Breast epithelium (tissue), 4 donors: ENCODE results near the gene C17orf107. TPM values are rescaled to one million over a fixed set of nuclear protein-coding genes. Genes with fewer than 3 reads are reported as not detected.

Source experiments
- DNase-seq, 2 donors: peaks; one replicate each; pipeline ENCODE4 v3.0.0-alpha.2; 2019; ENCODE audit warnings: low spot score in 2 of 2
- H3K27ac ChIP-seq, 2 donors: fragments of 200-600 bp; sonication (generic) in 1 of 2; one replicate each; pipeline ENCODE4 v1.5.1; 2016 to 2019; ENCODE audit warnings: mild to moderate bottlenecking in 1 of 2
- H3K27me3 ChIP-seq, 2 donors: fragments of 200-600 bp; sonication (generic) in 1 of 2; one replicate each; pipeline versions ENCODE4 v1.5.1 to v1.6.0; 2017 to 2019; ENCODE audit warnings: control low read depth in 1 of 2, mild to moderate bottlenecking in 1 of 2
- H3K36me3 ChIP-seq: fragments of 200-600 bp; one replicate; pipeline ENCODE4 v1.5.1; 2019
- H3K4me1 ChIP-seq, 2 donors: fragments of 200-600 bp; sonication (generic); one replicate each; pipeline ENCODE4 v1.5.1; 2016 to 2019; ENCODE audit warnings: control low read depth in 1 of 2
- H3K4me3 ChIP-seq, 3 donors: fragments of 200-600 bp; sonication (generic); 1 replicate in 2 of 3; 2 replicates in 1 of 3; pipeline ENCODE4 v1.5.1; 2016 to 2019; ENCODE audit warnings: mild to moderate bottlenecking in 3 of 3, moderate library complexity in 2 of 3
- H3K9me3 ChIP-seq, 2 donors: fragments of 200-600 bp; sonication (generic) in 1 of 2; one replicate each; pipeline ENCODE4 v1.5.1; 2016 to 2019; ENCODE audit warnings: control low read depth in 1 of 2
- POLR2A ChIP-seq: fragments of 450-650 bp; IDR thresholded peaks from one replicate; pipeline ENCODE4 v1.6.1; 2016; ENCODE audit warnings: antibody characterized with exemption, mild to moderate bottlenecking, moderate library complexity
- POLR2AphosphoS5 ChIP-seq, 3 donors: sonication (generic); formaldehyde crosslinking; IDR thresholded peaks; one replicate each; pipeline ENCODE4 v1.6.1; 2017; ENCODE audit warnings: antibody characterized with exemption in 3 of 3
- intact Hi-C: fragments of 100-400 bp; cut with DNase I; formaldehyde crosslinking; loops from one replicate; pipeline ENCODE4 v1.15.1; 2023; ENCODE audit warnings: low total_unique reads
- total RNA-seq, 3 donors: library from RNA; depleted of rRNA; stranded (reverse); fragments of >200 nt; gene quantifications; one replicate each; pipeline ENCODE4 v1.1.0, GENCODE V29; 2016
- TF ChIP-seq, protein P1 (sequence below), 3 donors: fragments of 450-650 bp; IDR thresholded peaks; one replicate each; pipeline ENCODE4 v1.5.1; 2016 to 2017; ENCODE audit warnings: antibody characterized with exemption in 3 of 3, mild to moderate bottlenecking in 3 of 3, moderate library complexity in 3 of 3

The C17orf107 gene
- total RNA-seq, 3 donors from 2014 or later = 3.9 to 10.5 TPM; not detected in 1

DNA sequence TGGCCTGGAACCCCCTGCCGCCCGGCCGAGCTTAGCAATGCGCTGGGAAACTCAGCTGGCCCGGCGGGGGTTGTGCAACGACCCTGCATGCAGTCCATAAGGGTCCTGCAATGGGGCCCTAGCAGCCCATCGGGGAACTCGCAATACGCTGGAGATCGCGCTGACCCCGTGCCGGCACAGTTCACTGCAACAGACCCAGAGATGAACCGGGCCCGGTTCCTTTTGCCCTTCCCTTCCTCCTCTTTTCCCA, 40.1 kb downstream of the C17orf107 start:
- DNase-seq = no peak
- TF ChIP-seq POLR2A (no peak), POLR2AphosphoS5 (IDR thresholded peaks at IDR 0.05) (no peak)
- TF ChIP-seq, protein P1, sequence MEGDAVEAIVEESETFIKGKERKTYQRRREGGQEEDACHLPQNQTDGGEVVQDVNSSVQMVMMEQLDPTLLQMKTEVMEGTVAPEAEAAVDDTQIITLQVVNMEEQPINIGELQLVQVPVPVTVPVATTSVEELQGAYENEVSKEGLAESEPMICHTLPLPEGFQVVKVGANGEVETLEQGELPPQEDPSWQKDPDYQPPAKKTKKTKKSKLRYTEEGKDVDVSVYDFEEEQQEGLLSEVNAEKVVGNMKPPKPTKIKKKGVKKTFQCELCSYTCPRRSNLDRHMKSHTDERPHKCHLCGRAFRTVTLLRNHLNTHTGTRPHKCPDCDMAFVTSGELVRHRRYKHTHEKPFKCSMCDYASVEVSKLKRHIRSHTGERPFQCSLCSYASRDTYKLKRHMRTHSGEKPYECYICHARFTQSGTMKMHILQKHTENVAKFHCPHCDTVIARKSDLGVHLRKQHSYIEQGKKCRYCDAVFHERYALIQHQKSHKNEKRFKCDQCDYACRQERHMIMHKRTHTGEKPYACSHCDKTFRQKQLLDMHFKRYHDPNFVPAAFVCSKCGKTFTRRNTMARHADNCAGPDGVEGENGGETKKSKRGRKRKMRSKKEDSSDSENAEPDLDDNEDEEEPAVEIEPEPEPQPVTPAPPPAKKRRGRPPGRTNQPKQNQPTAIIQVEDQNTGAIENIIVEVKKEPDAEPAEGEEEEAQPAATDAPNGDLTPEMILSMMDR (IDR thresholded peaks at IDR 0.05) = no peak
- no peaks in the 10 kb centered on the region for H3K36me3 ChIP-seq
- peaks cover 17 to 26% of the 10 kb centered on the region in 2 donors for H3K4me1 ChIP-seq
- no peaks in the 10 kb centered on the region for H3K9me3 ChIP-seq
- no peaks in the 10 kb centered on the region for H3K27me3 ChIP-seq
- peak overlapping the region; percentile 97 for H3K27ac ChIP-seq
- H3K4me3 ChIP-seq = peak overlapping the region; percentile 83 to 85 (median 83)
- intact Hi-C loops = no loop called here

DNA sequence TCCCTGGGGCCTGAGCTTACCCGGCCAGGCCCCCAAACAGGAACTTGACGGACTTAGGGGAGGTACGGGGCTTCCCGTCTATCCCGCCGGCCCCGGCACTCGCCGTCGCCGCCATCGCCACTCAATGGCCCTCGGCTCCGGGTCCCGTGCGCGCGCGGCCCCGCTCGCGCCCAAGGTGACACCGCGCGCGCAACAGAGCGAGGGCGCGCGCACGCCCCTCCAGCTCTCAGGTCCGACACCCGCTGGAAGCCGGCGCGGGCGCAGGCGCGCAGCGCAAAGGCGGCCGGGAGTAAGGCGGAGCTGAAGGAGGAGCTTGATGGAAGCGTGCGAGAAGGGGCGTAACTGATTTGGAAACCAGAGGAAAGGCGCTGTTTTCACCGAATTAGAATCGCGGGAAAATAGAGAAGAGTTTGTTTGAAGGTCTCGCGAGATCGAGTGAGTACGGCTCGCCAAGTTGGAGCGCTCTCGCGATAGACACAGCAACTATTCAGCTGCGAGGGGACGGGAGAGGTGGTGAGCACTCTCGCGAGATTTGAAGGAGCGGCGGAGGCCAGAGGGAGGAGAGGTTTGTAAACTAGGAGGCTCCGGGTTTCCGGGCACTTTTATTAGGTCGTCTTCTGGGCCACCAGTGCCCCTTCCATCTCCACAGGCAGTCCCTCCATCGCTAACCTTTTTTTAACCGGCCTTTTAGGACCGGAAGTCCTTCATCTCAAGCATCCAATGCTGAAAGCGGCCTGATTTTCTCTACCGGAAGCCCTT, 40.6 kb downstream of the C17orf107 start, which contains the start of the genes RNF167 and SLC25A11:
RNF167 (plus strand) TSS at position 473 of the 759 bp plus-strand sequence. CDS start 642 bp downstream, outside the sequence.
SLC25A11 (minus strand) TSS at position 251 of the 759 bp plus-strand sequence; CDS start at position 115, 136 bp downstream.
- Histone ChIP-seq H3K36me3 (no peaks in the 10 kb centered on the region), H3K4me1 (peaks cover 17 to 29% of the 10 kb centered on the region in 2 donors), H3K9me3 (no peaks in the 10 kb centered on the region), H3K4me3 (peak within 1 kb of the TSS; percentile 83 to 85 (median 83)), H3K27ac (peak within 1 kb of the TSS; percentile 97), H3K27me3 (no peaks in the 10 kb centered on the region)
- peak; percentile 95 to 97 for DNase-seq
- intact Hi-C loops = no loop called here
- TF ChIP-seq POLR2A = no peak
- TF ChIP-seq POLR2AphosphoS5 (IDR thresholded peaks at IDR 0.05) = peak; percentile 73 to 82 (median 76)

DNA sequence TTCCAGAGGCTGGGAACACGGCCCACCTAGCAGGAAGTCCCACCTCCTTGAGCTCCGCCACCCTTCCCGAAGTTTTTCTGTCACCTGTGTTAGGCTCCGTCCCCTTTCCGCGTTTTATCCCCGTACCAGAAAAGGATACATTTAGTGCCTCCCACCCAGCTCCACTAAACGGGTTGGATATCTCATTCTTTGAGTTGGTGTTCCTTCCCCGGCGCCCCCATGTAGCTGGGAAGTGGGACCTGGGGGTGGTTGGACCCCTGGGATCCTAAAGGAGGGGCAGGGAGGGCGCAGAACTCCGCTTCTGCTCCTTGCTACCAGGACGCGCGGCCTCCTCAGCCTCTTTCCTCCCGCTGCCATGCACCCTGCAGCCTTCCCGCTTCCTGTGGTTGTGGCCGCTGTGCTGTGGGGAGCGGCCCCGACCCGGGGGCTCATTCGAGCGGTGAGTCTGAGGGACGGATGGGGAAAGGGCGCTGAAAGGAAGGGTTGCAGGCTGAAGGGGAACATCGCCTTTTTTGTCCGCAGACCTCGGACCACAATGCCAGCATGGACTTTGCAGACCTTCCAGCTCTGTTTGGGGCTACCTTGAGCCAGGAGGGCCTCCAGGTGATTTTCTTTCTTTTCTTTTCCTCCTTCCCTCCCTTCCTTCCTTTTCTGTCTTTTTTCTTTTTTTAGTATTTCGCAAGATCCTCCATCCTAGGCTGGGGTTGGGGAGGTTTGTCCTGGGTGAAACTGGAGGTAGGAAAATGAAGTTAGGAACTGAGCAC, 41.4 kb downstream of the C17orf107 start:
- H3K9me3 ChIP-seq = no peaks in the 10 kb centered on the region

DNA sequence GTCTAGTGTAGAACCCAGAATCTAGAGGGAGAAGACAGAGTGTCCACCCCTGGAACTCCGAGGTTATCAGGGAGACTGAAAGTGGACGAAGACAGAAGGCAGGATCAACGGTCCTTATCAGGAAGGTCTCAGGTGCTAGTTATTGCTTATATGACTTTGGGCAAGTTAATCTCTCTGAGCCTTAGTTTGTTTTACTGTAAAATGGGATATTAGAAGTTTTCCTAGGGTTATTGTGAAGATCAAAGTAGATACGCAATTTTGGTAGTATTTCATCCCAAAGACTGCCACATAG, 41.9 kb downstream of the C17orf107 start:
- H3K9me3 ChIP-seq = no peaks in the 10 kb centered on the region
- TF ChIP-seq, protein P1 (IDR thresholded peaks at IDR 0.05) = no peak
- no peak for TF ChIP-seq POLR2AphosphoS5 (IDR thresholded peaks at IDR 0.05)
- TF ChIP-seq POLR2A = no peak
- intact Hi-C loops = no loop called here
- H3K4me1 ChIP-seq = peaks cover 24 to 41% of the 10 kb centered on the region in 2 donors
- DNase-seq = no peak
- no peaks in the 10 kb centered on the region for H3K27me3 ChIP-seq
- peak overlapping the region; percentile 83 to 85 (median 83) for H3K4me3 ChIP-seq
- peak overlapping the region; percentile 97 for H3K27ac ChIP-seq
- H3K36me3 ChIP-seq = no peaks in the 10 kb centered on the region

More for the DNA sequence above, 41.4 kb downstream of the C17orf107 start:
- TF ChIP-seq POLR2AphosphoS5 (IDR thresholded peaks at IDR 0.05) = no peak
- no peak for TF ChIP-seq POLR2A
- TF ChIP-seq, protein P1 (IDR thresholded peaks at IDR 0.05) = no peak
- intact Hi-C loops = no loop called here
- no peaks in the 10 kb centered on the region for H3K27me3 ChIP-seq
- H3K27ac ChIP-seq = peak overlapping the region; percentile 97
- no peaks in the 10 kb centered on the region for H3K36me3 ChIP-seq
- peak in 1 of 2 donors; percentile 72 for DNase-seq
- H3K4me1 ChIP-seq = peaks cover 19 to 36% of the 10 kb centered on the region in 2 donors
- peak overlapping the region; percentile 83 to 85 (median 83) for H3K4me3 ChIP-seq

DNA sequence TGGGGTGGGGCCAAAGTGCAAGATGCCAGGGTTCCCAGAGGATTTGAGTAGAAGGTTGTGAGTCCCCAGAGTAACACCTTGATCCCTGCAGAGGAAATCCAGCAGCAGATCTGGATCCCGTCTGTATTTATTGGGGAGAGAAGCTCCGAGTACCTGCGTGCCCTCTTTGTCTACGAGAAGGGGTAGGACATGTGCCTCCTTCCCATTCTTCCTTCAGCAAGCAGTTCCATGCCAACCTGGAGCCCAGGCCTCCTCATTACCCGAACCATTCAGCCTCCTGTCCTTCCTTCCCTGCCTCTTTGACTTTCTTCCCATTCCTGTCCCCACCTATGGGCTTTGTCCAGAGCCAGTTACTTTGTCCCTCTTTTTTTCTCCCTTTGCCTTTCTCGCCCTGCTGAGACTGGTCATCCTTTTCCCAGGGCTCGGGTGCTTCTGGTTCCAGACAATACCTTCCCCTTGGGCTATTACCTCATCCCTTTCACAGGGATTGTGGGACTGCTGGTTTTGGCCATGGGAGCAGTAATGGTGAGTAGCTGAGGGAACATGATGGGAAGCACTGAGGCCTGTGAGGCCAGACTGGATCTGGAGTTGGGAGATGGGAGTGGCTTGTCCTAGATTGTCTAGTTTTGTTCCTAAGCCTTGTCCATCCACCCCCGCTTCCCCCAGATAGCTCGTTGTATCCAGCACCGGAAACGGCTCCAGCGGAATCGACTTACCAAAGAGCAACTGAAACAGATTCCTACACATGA, 43.6 kb downstream of the C17orf107 start:
- intact Hi-C loops = loop anchor here (2.0 kb wide), 1 partner anchor 24 kb away; the partner anchor contains the start of gene SPAG7
- H3K4me1 ChIP-seq = peaks cover 25 to 47% of the 10 kb centered on the region in 2 donors
- H3K27ac ChIP-seq = peak overlapping the region in 1 of 2 donors; percentile 20
- no peak for DNase-seq
- no peaks in the 10 kb centered on the region for H3K9me3 ChIP-seq
- no peak for TF ChIP-seq POLR2A
- TF ChIP-seq POLR2AphosphoS5 (IDR thresholded peaks at IDR 0.05) = no peak
- TF ChIP-seq, protein P1 (IDR thresholded peaks at IDR 0.05) = no peak
- H3K4me3 ChIP-seq = no peak overlapping the region
- no peaks in the 10 kb centered on the region for H3K27me3 ChIP-seq
- no peaks in the 10 kb centered on the region for H3K36me3 ChIP-seq
